Glutamatergic neuron (in vitro differentiated cells): ENCODE results near the gene RHOBTB3. TPM values are rescaled to one million over a fixed set of nuclear protein-coding genes. Genes with fewer than 3 reads are reported as not detected.
A peak's percentile ranks its signal among the peaks of the same experiment; 100 is the strongest.

Source experiments
- DNase-seq: peaks from one replicate; pipeline ENCODE4 v3.0.0; 2022
- H3K27ac Mint-ChIP-seq: one replicate; pipeline ENCODE4 v1.8.0; 2020; ENCODE audit warnings: mild to moderate bottlenecking, mixed read lengths, inconsistent platforms; ENCODE audit not compliant: unreplicated experiment
- H3K27me3 Mint-ChIP-seq: one replicate; pipeline ENCODE4 v1.8.0; 2020; ENCODE audit warnings: mild to moderate bottlenecking, moderate library complexity, mixed read lengths, inconsistent platforms; ENCODE audit not compliant: unreplicated experiment
- H3K36me3 Mint-ChIP-seq: one replicate; pipeline ENCODE4 v1.8.0; 2020; ENCODE audit warnings: mild to moderate bottlenecking, mixed read lengths, inconsistent platforms; ENCODE audit not compliant: unreplicated experiment
- H3K4me1 Mint-ChIP-seq: one replicate; pipeline ENCODE4 v1.8.0; 2020; ENCODE audit warnings: mild to moderate bottlenecking, low read depth, mixed read lengths, inconsistent platforms; ENCODE audit not compliant: unreplicated experiment
- H3K4me3 Mint-ChIP-seq: one replicate; pipeline ENCODE4 v1.8.0; 2020; ENCODE audit warnings: mild to moderate bottlenecking, mixed read lengths, inconsistent platforms; ENCODE audit not compliant: unreplicated experiment
- H3K9me3 Mint-ChIP-seq: one replicate; pipeline ENCODE4 v1.8.0; 2020; ENCODE audit warnings: mild to moderate bottlenecking, moderate library complexity, mixed read lengths, inconsistent platforms; ENCODE audit not compliant: unreplicated experiment
- total RNA-seq: library from RNA; stranded (reverse); fragmentation: NEBNext Ultra II Directional; extraction: Animal tissue kit (Norgen Biotek cat#: 25700); gene quantifications from one replicate; pipeline ENCODE4 v1.2.1, GENCODE V29; 2021; ENCODE audit not compliant: unreplicated experiment
- TF ChIP-seq, protein P1 (sequence below): fragments of 200-600 bp; sonication (generic); IDR thresholded peaks from one replicate; pipeline ENCODE4 v1.5.0; 2021; ENCODE audit not compliant: partially characterized antibody, unreplicated experiment

Gene RHOBTB3
- total RNA-seq, 1 donor from 2014 or later = 39.0 TPM

- TF ChIP-seq, protein P1, sequence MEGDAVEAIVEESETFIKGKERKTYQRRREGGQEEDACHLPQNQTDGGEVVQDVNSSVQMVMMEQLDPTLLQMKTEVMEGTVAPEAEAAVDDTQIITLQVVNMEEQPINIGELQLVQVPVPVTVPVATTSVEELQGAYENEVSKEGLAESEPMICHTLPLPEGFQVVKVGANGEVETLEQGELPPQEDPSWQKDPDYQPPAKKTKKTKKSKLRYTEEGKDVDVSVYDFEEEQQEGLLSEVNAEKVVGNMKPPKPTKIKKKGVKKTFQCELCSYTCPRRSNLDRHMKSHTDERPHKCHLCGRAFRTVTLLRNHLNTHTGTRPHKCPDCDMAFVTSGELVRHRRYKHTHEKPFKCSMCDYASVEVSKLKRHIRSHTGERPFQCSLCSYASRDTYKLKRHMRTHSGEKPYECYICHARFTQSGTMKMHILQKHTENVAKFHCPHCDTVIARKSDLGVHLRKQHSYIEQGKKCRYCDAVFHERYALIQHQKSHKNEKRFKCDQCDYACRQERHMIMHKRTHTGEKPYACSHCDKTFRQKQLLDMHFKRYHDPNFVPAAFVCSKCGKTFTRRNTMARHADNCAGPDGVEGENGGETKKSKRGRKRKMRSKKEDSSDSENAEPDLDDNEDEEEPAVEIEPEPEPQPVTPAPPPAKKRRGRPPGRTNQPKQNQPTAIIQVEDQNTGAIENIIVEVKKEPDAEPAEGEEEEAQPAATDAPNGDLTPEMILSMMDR = no peak
- H3K27me3 Mint-ChIP-seq = peaks cover 16% of the 10 kb centered on the region
- H3K9me3 Mint-ChIP-seq = peaks cover 11% of the 10 kb centered on the region
- H3K4me3 Mint-ChIP-seq = peak overlapping the region; percentile 98
- no peaks in the 10 kb centered on the region for H3K36me3 Mint-ChIP-seq
- H3K27ac Mint-ChIP-seq = peak overlapping the region; percentile 99
- H3K4me1 Mint-ChIP-seq = peaks cover 14% of the 10 kb centered on the region
- DNase-seq = peak; percentile 76
Observed at GRCh38 chr5:95731571-95732554, 727 bp downstream of the RHOBTB3 start.

- Mint-ChIP-seq H3K36me3 (no peaks in the 10 kb centered on the region), H3K4me1 (peaks cover 14% of the 10 kb centered on the region)
- TF ChIP-seq, protein P1 = no peak
Observed at GRCh38 chr5:95733107-95733665, 2.0 kb downstream of the RHOBTB3 start.

DNA sequence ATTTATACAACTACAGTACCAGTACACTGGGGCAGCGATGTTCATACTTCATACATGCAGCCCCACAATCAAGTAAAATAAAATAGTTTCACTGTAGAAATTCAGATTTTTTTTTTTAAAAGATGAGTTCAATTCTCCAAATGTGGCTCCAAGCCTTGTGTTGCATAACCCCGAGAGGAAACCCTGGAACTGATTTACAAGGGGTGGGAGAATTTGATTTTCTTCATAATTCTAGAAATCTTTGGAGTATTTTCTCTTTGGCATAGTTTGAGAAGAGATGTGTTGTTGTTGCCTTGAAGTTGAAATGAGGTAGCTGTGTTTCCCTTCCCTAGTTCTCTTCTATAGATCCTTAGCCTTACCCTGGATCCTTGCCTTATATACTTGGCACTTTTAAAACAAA lies 3.1 kb downstream of the RHOBTB3 start:
- peaks cover 14% of the 10 kb centered on the region for H3K4me1 Mint-ChIP-seq
- H3K9me3 Mint-ChIP-seq = peaks cover 11% of the 10 kb centered on the region
- peaks cover 16% of the 10 kb centered on the region for H3K27me3 Mint-ChIP-seq
- H3K36me3 Mint-ChIP-seq = peaks cover 5% of the 10 kb centered on the region
- no peak for DNase-seq
- TF ChIP-seq, protein P1 = no peak
- no peak overlapping the region for H3K27ac Mint-ChIP-seq
- no peak overlapping the region for H3K4me3 Mint-ChIP-seq

More at GRCh38 chr5:95733107-95733665, 2.0 kb downstream of the RHOBTB3 start:
- H3K27ac Mint-ChIP-seq = no peak overlapping the region
- peaks cover 16% of the 10 kb centered on the region for H3K27me3 Mint-ChIP-seq
- DNase-seq = no peak
- peak overlapping the region; percentile 98 for H3K4me3 Mint-ChIP-seq
- peaks cover 11% of the 10 kb centered on the region for H3K9me3 Mint-ChIP-seq

DNA sequence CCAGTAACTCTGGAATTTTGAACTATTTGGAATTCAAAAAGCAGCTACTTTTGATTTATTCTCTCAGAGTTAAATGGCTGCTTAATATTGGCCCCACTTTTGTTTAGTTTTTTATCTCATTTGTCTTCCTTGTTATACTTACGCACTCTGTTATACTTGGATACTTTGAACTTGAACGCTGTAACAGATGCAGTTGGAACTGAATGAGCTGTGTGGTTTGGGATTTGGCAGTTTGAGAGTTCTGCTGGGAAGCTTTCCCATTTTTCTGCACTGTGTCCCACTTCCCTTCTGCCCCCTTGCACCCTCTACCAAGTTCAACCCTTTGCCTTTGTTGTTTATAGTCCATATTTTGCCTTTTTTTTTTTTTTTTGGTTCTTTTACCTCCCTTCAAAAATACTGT lies 3.8 kb downstream of the RHOBTB3 start:
- no peak overlapping the region for H3K4me3 Mint-ChIP-seq
- peaks cover 6% of the 10 kb centered on the region for H3K36me3 Mint-ChIP-seq
- TF ChIP-seq, protein P1 = no peak
- DNase-seq = no peak
- peaks cover 14% of the 10 kb centered on the region for H3K4me1 Mint-ChIP-seq
- H3K9me3 Mint-ChIP-seq = peaks cover 11% of the 10 kb centered on the region
- H3K27ac Mint-ChIP-seq = no peak overlapping the region
- peaks cover 12% of the 10 kb centered on the region for H3K27me3 Mint-ChIP-seq
